CD1c-positive myeloid dendritic cell (primary cell): Measurements from ENCODE around the gene NPR1.
"Not testable (repeated sequence)": the region's sequence is repeated elsewhere in the genome, so short reads cannot be mapped to it uniquely, and the experiment has no call there.

ENCODE experiments used
- DNase-seq: peaks from one replicate; pipeline ENCODE4 v3.0.0-alpha.2; 2016; ENCODE audit errors: extremely low spot score

NPR1 gene

DNA sequence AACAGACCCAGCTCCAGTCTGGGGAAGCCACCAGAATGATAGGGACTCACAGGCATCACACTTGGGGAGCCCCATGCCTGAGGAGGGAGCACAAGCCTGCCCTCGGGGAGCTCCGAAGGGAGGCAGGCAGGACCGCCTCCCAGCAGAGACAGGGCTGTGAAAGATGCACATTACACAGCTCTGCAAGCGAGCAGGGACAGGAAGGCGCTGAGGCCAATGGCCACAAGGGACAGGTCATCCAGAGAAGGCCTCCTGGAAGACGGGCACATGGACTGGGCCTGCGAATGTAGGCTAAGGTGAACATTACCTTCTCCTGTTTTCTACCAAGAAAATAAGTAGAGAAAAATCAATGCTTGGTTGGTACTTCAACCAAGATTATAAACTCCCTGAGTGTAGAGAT lies 4.2 kb downstream of the NPR1 start:
- no peak for DNase-seq

DNA sequence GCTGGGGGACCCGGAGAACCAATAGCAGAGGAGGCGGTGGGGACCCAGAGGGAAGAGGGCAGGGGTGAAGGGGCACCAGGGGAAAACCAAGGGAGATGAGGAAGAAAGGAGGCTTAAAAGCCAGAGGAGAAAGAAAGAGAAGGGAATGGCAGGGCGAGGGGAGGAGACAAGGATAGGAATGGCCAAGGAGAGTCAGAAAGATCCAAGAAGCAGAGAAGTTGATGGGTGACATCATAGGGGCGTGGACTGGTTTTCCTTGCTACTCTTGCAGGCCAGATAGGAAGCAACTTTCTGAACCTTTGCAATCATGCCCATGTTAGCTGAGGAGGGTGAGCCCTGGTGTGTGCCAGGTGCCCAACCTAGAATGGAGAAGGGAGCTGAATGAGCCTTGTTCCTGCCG lies 5.4 kb downstream of the NPR1 start:
- DNase-seq = no peak

DNA sequence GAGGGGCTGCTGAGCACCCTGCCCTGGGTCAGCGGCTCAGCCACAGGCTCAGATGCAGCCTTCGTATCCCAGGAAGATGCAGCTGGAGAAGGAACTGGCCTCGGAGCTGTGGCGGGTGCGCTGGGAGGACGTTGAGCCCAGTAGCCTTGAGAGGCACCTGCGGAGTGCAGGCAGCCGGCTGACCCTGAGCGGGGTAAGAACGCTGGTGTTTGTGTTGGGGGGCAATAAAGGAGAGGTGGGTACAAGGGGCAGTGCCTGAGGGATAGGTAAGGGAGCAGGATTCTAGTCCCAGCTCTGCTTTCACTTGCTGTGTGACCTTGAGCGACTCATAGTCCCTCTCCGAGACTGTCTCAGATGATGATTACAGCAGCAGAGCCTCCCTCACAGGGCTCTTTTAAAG lies 6.4 kb downstream of the NPR1 start:
- no peak for DNase-seq

DNA sequence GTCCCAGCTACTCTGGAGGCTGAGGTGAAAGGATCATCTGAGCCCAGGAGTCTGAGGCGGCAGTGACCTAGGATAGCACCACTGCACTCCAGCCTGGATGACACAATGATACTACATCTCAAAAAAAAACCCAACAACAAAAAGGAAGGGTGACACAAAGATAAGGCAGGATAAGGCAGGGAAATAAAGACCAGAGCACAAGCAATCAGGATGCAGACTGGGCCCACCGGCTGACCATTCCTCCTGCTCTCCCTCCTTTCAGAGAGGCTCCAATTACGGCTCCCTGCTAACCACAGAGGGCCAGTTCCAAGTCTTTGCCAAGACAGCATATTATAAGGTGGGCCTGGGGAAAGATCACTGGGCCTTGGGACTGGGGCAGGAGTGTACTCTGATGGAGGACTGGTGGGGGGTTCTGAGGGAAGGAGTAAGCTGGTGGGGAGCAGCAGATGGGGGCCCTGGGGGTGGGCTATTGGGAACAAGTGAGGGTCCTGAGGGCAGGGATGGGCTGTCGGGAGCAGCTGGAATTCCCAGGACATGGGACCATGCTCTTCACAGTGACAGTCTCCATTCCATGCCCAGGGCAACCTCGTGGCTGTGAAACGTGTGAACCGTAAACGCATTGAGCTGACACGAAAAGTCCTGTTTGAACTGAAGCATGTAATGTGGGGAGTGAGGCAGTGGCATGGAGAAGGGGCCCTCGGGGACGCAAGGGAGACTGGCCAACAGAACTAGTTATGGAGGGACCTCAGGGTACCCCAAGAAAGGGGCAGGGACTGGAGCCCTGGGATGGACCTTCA lies 7.3 kb downstream of the NPR1 start:
- no peak for DNase-seq

DNA sequence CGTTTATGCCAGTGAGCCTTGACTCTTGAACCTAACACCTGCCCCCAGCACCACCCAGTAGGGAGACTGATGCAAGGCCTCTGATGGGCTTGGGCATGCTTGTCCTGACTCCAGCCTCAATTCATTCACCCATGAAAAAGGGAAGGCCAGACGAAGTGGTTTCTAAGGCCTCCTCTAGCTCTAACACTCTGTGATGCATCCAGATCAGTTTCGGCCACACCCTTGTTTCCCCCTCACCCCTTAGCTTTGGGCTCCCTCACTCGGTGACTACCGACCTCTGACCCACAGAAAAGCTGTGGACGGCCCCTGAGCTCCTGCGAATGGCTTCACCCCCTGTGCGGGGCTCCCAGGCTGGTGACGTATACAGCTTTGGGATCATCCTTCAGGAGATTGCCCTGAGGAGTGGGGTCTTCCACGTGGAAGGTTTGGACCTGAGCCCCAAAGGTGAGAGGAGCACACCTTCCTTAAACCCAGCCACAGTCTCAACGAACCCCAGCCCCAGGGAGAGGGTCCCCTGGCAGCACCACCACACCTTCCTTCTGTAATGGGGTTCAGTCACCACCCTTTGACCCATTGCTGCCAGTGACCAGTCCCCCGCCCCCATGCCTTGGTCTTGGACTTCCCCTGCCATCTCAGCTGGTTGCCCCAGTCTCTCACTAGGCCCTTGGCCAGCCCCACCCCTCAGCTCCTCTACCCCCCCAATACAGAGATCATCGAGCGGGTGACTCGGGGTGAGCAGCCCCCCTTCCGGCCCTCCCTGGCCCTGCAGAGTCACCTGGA lies 9.0 kb downstream of the NPR1 start:
- no peak for DNase-seq

DNA sequence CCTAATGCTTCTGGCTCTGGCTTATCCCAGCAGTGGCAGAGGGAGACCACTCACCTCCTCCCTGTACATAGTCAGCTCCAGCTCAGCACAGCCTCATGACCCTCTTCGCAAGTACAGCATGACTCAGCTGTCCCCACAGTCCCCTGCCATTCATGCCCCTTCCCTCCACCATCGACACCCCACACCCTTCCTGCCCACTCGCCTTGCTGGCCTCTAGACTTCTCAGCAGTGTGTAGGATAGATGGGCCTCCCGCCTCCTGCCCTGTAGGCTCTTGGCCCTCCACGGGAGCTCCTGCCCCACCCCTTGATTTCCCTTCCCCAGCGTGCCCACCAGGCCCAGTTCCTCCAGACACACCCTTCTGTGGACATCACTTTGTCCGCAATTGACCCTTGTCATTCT lies 9.8 kb downstream of the NPR1 start:
- DNase-seq = no peak

DNA sequence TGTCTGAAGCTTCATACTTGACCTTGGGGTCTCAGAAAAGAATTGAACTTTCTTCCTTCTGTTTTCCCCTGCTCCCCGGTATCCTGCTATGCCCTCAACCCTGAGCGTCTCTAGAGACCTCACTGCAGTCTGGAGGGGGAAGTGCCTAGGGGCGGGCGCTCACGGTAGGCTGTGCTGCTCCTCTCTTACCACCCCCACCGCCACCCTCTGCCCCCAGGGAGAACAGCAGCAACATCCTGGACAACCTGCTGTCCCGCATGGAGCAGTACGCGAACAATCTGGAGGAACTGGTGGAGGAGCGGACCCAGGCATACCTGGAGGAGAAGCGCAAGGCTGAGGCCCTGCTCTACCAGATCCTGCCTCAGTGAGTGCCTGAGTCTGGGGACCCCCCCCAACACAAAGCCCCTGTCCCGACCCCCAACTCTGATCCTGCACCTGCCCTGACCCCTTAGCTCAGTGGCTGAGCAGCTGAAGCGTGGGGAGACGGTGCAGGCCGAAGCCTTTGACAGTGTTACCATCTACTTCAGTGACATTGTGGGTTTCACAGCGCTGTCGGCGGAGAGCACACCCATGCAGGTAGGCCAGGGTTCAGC lies 10.3 kb downstream of the NPR1 start:
- no peak for DNase-seq

DNA sequence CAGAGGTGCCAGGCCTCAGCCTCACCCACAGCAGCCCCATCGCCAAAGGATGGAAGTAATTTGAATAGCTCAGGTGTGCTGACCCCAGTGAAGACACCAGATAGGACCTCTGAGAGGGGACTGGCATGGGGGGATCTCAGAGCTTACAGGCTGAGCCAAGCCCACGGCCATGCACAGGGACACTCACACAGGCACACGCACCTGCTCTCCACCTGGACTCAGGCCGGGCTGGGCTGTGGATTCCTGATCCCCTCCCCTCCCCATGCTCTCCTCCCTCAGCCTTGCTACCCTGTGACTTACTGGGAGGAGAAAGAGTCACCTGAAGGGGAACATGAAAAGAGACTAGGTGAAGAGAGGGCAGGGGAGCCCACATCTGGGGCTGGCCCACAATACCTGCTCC lies 15.0 kb downstream of the NPR1 start:
- no peak for DNase-seq

DNA sequence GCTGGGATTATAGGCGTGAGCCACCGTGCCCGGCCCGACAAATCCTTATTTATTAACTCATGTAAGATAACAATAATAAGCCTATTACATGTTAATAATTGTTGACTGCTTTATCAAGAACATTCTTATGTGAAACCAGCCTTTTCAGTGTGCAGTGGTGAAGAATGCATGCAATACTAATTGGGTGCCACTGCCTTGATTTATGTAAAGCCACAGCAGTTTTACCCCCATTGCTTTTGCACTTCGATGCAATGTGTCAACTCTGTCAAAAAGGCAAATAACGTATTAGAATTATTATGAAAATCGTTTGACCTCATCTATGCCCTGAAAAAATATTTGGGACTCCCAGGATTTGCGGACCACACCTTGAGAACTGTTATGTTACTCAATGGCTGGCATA lies 18.3 kb downstream of the NPR1 start:
- no peak for DNase-seq

DNA sequence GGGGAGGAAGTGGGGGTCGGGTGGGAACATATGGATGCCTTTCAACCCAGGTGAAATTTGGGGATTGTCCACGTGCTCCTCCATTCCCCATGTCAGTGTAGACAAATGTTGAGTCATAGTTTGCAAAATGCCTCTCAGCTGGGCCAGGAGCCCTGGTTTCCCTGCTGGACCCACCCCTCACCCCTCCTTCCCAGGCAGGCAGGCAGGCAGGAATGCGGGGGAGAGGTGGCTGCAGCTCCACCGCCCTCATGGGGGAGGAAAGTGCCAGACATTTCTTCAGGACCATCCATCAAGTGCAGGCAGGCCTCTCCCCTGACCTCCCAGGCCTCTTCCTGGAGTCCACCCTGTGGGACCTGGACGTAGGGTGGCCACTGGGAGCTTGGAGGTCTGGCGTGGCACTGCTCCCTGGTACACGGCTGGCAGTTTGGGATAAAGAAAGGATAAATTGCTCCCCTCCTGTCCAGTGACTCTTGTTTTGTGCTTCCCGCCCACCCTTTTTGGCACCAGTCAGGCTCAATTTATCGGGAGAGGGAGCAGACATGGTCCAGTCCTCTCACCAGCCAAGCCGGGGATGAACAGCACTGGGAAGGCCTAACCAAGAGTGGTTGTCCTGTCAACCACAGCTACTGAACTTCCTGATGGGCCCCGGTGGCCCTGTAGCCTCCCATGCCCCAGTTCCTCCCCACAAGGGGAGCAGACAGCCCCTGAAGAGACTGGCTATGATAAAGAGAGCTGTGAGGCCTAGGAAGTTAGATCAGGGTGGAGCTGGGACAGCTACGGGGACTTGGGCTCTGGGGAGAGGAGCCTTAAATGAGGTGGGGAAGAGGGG lies 18.9 kb downstream of the NPR1 start:
- no peak for DNase-seq

DNA sequence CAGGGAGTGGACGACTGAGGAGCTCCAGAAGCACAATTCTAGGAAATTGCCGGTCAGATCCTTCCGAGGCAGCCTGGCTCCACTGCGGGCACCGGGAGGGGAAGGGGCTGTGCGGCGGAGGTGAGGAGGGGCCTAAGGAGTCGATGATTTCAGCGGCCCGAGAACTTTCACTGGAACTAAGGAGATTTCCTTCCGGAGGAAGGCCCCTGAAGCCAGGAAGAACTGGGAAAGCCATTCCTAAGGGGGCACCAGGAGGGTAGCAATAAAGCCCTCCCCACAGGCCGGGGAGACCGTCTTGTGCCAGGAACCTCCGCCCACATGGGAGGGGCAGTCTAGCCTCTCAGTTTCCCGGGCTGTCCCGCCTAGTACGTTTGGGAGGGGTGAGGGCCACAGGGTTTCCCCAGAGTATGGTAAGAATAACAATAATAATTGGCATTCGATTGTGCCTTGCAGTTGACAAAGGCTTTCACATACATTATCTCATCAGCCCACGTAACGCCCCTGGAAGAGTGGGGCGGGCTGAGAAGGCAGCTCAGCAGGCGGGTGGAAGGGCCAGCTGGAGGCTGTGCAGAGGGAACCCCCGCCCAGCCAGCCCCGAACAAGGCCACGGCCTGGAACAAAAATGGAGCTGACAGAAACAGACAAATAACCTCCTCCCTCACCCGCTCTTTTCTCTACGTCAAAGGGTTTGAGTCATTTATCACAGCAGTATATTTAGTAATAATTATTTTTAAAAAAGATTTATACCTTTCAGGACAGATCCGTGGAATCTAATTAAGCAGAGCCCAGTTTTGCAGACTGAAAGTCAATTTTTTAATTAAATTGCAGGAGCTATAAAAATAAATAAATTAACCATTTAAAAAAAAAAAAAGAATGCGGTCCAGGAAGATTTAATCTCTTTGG lies 19.8 kb downstream of the NPR1 start:
- no peak for DNase-seq

DNA sequence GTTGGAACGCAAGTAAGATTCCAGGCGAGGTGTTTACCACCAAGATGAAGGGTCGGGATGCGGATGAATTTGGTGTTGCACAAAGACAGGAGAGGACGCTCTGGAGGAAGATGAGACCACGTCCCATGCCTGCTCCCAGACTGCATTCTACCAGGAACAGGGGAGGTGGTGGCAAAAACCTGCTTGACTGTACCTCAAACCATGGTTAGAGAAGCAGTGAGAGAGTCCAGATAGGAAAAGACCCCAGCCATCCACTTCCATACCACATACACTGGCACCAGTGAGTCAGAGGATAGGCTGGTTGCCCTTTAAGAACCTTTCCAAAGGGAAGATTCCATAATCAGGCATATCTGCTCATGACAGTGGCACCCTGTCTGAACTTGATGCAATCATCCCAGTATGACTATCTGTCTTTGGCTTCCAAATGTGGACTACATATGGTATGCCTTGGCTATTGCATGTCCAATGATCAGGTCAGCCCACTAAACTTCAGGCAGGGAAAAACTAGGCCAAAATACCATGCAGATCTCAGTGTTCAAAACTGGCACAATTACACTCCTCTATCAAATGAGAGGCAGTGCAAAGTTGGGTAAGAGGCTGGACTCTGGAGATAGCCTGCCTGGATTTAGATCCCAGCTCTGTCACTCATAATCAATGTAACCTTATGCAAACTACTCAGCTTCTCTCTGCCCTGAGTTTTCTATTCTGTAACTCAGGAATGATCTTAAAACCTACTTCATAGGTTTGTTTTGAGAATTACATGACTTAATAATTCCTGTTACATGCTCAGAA lies 20.6 kb downstream of the NPR1 start:
- DNase-seq = no peak

DNA sequence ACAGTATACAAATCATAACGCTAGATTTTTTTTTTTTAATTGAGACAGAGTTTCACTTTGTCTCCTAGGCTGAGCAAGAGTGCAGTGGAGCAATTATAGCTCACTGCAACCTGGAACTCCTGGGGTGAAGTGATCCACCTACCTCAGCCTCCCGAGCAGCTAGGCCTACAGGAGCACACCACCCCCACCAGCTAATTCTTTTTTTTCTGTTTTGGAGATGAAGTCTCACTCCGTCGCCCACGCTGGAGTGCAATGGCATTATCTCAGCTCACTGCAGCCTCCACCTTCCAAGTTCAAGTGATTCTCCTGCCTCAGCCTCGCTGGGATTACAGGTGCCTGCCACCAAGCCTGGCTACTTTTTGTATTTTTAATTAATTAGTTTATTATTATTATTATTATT lies 21.3 kb downstream of the NPR1 start:
- DNase-seq = no peak

DNA sequence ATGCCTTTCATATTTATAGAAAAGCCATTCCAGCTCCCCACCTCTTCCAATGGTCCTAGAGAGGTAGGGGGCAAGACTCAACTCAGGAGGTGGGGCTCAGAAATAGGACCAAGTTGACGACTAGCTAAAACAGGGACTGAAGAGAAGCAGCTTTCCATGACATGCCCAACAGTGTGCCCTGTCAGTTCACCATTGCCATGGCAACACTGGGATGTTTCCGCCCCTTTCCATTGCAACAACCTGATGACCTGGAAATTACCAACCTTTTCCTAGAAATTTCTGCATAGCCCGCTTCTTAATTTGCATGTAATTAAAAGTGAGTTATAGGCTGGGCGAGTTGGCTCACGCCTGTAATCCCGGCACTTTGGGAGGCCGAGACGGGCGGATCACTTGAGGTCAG lies 27.0 kb downstream of the NPR1 start:
- DNase-seq = no peak

DNA sequence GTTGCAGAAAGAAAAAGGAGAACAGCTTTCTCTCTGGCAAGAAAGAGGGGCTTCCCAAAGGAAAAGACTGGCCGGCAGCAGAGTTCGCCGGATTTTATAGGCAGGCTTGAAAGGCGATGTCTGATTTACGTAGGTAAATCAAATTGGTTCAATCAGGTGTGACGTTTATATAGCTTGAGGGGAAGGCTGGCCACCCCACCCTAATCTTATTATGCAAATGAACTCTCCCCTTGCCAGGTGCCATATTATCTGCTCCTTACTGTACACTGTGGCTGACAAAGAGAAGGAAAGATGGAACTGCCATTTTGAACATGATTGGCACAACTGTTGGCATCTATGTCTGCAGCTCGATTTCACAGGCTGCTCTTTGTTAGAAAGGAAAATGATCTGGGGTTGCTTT lies 32.5 kb downstream of the NPR1 start:
- DNase-seq = no peak

DNA sequence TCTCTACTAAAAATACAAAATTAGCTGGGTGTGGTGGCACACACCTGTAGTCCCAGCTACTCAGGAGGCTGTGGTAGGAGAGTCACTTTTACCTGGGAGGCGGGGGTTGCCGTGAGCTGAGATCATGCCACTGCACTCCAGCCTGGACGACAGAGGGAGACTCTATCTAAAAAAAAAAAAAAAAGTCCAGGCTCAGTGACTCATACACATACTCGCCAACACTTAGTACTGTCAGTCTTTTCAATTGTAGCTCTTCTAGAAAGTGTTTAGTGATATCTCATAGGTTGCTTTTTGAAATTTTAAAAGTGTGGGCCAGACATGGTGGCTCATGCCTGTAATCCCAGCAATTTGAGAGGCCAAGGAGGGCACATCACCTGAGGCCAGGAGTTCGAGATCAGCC lies 37.7 kb downstream of the NPR1 start:
- DNase-seq = not testable (repeated sequence)

DNA sequence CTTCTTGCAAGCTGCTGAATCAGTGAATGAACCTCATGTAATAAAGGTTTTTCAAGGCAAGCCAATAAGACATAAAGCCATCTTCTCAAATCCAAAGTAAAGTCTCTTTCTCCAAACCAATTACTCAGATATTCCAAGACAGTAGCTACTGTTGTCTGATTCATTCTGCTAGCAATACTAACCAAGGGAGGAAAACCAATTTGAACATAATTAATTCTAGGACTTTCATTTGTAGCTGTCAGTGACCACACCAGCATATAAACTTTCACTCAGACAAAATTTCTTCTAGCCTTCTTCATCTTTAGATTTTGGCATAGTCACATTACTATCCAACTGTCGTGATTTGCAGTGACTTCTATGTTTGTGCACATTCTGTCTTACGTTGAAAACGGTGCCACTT lies 38.8 kb downstream of the NPR1 start:
- DNase-seq = no peak

DNA sequence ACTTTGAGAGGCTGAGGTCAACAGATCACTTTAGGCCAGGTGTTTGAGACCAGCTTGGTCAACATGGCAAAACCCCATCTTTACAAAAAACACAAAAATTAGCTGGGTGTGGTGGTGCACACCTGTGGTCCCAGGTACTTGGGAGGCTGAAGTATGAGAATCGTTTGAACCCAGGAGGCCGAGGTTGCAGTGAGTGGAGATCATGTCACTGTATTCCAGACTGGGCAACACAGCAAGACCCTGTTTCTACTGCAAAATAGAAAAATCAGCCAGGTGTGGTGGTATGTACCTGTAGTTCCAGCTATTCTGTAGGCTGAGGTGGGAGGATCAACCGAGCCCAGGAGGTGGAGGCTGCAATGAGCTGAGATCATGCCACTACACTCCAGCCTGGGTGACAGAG lies 45.2 kb downstream of the NPR1 start:
- no peak for DNase-seq

DNA sequence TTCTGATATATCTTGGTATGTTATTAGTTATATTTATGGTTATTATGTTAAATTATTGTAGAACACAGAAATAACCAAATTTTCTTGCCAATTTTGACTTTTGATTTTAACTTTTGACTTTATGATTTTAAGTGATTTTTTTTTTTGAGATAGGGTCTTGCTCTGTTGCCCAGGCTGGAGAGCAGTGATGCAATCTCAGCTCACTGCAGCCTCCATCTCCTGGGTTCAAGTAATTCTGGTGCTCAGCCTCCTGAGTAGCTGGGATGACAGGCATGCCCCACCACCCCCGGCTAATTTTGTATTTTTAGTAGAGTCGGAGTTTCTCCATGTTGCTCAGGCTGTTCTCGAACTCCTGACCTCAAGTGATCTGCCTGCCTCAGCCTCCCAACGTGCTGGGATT lies 46.1 kb downstream of the NPR1 start:
- not testable (repeated sequence) for DNase-seq
